Endothelial cell of umbilical vein (primary cell): ENCODE measurements around the gene EIF4A3. TPM values are rescaled to one million over a fixed set of nuclear protein-coding genes. Genes with fewer than 3 reads are reported as not detected.

ENCODE experiments used
- BruUV-seq: library from RNA; stranded (reverse); fragments of 400-500 nt; replicated peaks from 2 replicates; lab custom pipeline; 2021; lab: Mats Ljungman, UMichigan
- CTCF ChIA-PET: fragments of 300-600, 350-600 bp; sonication (Branson Sonifier 250); formaldehyde crosslinking; loops from one replicate; lab custom pipeline; 2021; ENCODE audit warnings: antibody characterized with exemption, inconsistent platforms; lab: Charles Lee
- POLR2A ChIA-PET: fragments of 300-600, 350-600 bp; sonication (Branson Sonifier 250); formaldehyde crosslinking; loops from one replicate; lab custom pipeline; 2021; ENCODE audit warnings: antibody characterized with exemption, inconsistent platforms; lab: Charles Lee
- DNase-seq: peaks from one replicate; pipeline ENCODE4 v3.0.0-alpha.2; 2011; ENCODE audit warnings: low read depth, low spot score
- FAIRE-seq: peaks from 2 replicates; lab custom pipeline; 2011; peaks lifted over from hg19 to GRCh38; lab: Jason Lieb, UNC
- H2AFZ ChIP-seq: 2 replicates; pipeline ENCODE4 v1.6.0; 2012; ENCODE audit warnings: low read depth, low read length, control low read depth, inconsistent platforms
- H3K27ac ChIP-seq: 2 replicates; pipeline ENCODE4 v1.5.1; 2011; ENCODE audit warnings: low read depth, mild to moderate bottlenecking, control low read depth, low read length, moderate library complexity; ENCODE audit not compliant: insufficient read depth
- H3K27me3 ChIP-seq, 2 experiments: 2 replicates each; pipeline versions ENCODE4 v1.6.0 to v1.6.1; 2011; ENCODE audit warnings: low read length in 2 of 2, mixed read lengths in 1 of 2; ENCODE audit not compliant: control insufficient read depth in 2 of 2, insufficient read depth in 2 of 2
- H3K36me3 ChIP-seq, 2 experiments: 2 replicates in 1 of 2; 3 replicates in 1 of 2; pipeline ENCODE4 v1.5.1; 2011; ENCODE audit warnings: low read length in 2 of 2, mild to moderate bottlenecking in 1 of 2, moderate library complexity in 1 of 2; ENCODE audit not compliant: control insufficient read depth in 2 of 2, insufficient read depth in 2 of 2; ENCODE audit errors: extremely low read depth in 1 of 2
- H3K4me1 ChIP-seq: 3 replicates; pipeline ENCODE4 v1.5.1; 2011; ENCODE audit warnings: mild to moderate bottlenecking, low read length; ENCODE audit not compliant: control insufficient read depth, insufficient read depth; ENCODE audit errors: extremely low read depth
- H3K4me2 ChIP-seq: 2 replicates; pipeline ENCODE4 v1.6.1; 2011; ENCODE audit warnings: low read length, control low read depth, mixed read lengths; ENCODE audit not compliant: insufficient read depth
- H3K4me3 ChIP-seq, 3 experiments: fragments of 200-600 bp in 1 of 3; sonication (generic), shearing (Covaris generic) in 1 of 3; replicated peaks in 1 of 3; 2 replicates each; pipeline ENCODE4 v1.5.1; 2011 to 2016; ENCODE audit warnings: control low read depth in 3 of 3, low read length in 3 of 3, mild to moderate bottlenecking in 2 of 3, inconsistent platforms in 1 of 3, low read depth in 1 of 3, moderate library complexity in 1 of 3; ENCODE audit not compliant: insufficient read depth in 1 of 3
- H3K79me2 ChIP-seq: 2 replicates; pipeline ENCODE4 v1.6.0; 2012; ENCODE audit warnings: low read length, inconsistent platforms; ENCODE audit not compliant: control insufficient read depth, insufficient read depth
- H3K9ac ChIP-seq: replicated peaks from 2 replicates; pipeline ENCODE3; 2011; ENCODE audit warnings: low read length, control low read depth; ENCODE audit not compliant: insufficient read depth; ENCODE audit errors: extremely low read depth
- H3K9me1 ChIP-seq: replicated peaks from 3 replicates; pipeline ENCODE4 v1.6.0; 2011; ENCODE audit warnings: mild to moderate bottlenecking, low read length; ENCODE audit not compliant: control insufficient read depth, insufficient read depth; ENCODE audit errors: extremely low read depth
- H3K9me3 ChIP-seq: replicated peaks from 2 replicates; pipeline ENCODE4 v1.5.1; 2012; ENCODE audit warnings: low read length, inconsistent platforms; ENCODE audit not compliant: control insufficient read depth, insufficient read depth
- H4K20me1 ChIP-seq: replicated peaks from 2 replicates; pipeline ENCODE3; 2011; ENCODE audit warnings: mild to moderate bottlenecking, low read length; ENCODE audit not compliant: control insufficient read depth, insufficient read depth; ENCODE audit errors: extremely low read depth
- EZH2 ChIP-seq: IDR thresholded peaks from 2 replicates; pipeline ENCODE4 v1.6.1; 2012; ENCODE audit warnings: borderline replicate concordance, low read depth, mild to moderate bottlenecking, moderate library complexity, low read length, inconsistent platforms; ENCODE audit not compliant: severe bottlenecking
- FOS ChIP-seq: IDR thresholded peaks from 2 replicates; pipeline ENCODE4 v1.6.1; 2011; ENCODE audit warnings: mild to moderate bottlenecking, low read length, moderate library complexity, borderline replicate concordance; ENCODE audit not compliant: insufficient read depth
- POLR2A ChIP-seq: IDR thresholded peaks from 2 replicates; pipeline ENCODE4 v1.6.1; 2012; ENCODE audit warnings: low read depth, mild to moderate bottlenecking, control low read depth, low read length
- POLR2AphosphoS5 ChIP-seq: IDR thresholded peaks from 2 replicates; pipeline ENCODE4 v1.6.1; 2012; ENCODE audit warnings: low read depth, mild to moderate bottlenecking, control low read depth, low read length, moderate library complexity; ENCODE audit not compliant: insufficient read depth
- dilution Hi-C: fragments of 300-500 bp; cut with MboI; formaldehyde crosslinking; loops from one replicate; pipeline ENCODE4 v1.15.0; 2019; ENCODE audit warnings: low sequenced_read_pairs; ENCODE audit not compliant: extremely low pct_ligation_motif_present
- intact Hi-C: fragments of 100-400 bp; cut with micrococcal nuclease; formaldehyde crosslinking; loops from one replicate; pipeline ENCODE4 v1.10.0; 2022
- polyA plus RNA-seq, 4 experiments: library from polyadenylated mRNA; depleted of rRNA in 3 of 4; stranded (reverse) in 3 of 4; unstranded in 1 of 4; fragments of >200 nt; gene quantifications; 2 replicates each; pipeline versions ENCODE4 v1.2.1 to v1.2.3, GENCODE V29; 2011 to 2012; ENCODE audit warnings: missing spikeins in 1 of 4
- total RNA-seq: library from RNA; stranded (reverse); gene quantifications from 2 replicates; pipeline ENCODE4 v1.2.3, GENCODE V29; 2021
- TF ChIP-seq, protein P1 (sequence below): IDR thresholded peaks from 2 replicates; pipeline ENCODE4 v1.6.1; 2011; ENCODE audit not compliant: insufficient read depth, insufficient read length
- TF ChIP-seq, protein P2 (sequence below), 2 donors: IDR thresholded peaks; 1 replicate in 1 of 2; 2 replicates in 1 of 2; pipeline ENCODE4 v1.5.1; 2011; ENCODE audit warnings: low read length in 2 of 2, mild to moderate bottlenecking in 2 of 2, moderate library complexity in 2 of 2, control low read depth in 1 of 2, inconsistent platforms in 1 of 2, low read depth in 1 of 2; ENCODE audit not compliant: insufficient read depth in 1 of 2; ENCODE audit errors: extremely low read depth in 1 of 2

The EIF4A3 gene
- total and polyA plus RNA-seq, 2 donors (not counting 3 experiments of a cell fraction or from before 2014, with no cell fraction given), result 90.4 to 94.5 TPM

DNA sequence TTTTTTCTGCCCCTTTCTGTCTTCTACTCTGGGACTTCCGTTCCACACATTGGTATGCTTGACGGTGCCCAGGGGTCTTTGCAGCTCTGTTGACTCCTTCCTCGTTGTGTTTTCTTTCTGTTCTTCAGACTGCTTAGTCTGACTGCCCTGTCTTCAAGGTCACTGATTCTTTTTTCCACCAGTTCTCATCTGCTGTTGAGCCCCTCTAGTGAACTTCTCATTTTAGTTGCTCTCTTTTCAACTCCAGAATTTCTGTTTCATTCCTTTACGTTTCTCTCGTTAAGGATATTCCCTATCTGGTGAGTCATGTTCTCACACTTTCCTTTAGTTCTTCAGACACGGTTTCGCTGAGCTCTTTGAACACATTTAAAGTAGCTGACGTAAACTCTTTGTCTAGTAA, 31.8 kb downstream of the EIF4A3 start:
- Histone ChIP-seq H3K27ac (no peak overlapping the region), H3K4me2 (no peak overlapping the region), H3K9me1 (no peaks in the 10 kb centered on the region), H3K27me3 (no peaks in the 10 kb centered on the region), H3K36me3 (no peaks in the 10 kb centered on the region), H3K79me2 (no peaks in the 10 kb centered on the region), H3K4me1 (no peaks in the 10 kb centered on the region), H3K9ac (no peak overlapping the region), H3K4me3 (no peak overlapping the region), H4K20me1 (no peaks in the 10 kb centered on the region), H3K9me3 (no peaks in the 10 kb centered on the region), H2AFZ (no peak overlapping the region)
- DNase-seq, result no peak
- no peak for FAIRE-seq
- TF ChIP-seq POLR2A (no peak), EZH2 (no peak), POLR2AphosphoS5 (no peak), FOS (no peak)
- TF ChIP-seq, protein P1, sequence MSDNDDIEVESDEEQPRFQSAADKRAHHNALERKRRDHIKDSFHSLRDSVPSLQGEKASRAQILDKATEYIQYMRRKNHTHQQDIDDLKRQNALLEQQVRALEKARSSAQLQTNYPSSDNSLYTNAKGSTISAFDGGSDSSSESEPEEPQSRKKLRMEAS, result no peak
- TF ChIP-seq, protein P2, sequence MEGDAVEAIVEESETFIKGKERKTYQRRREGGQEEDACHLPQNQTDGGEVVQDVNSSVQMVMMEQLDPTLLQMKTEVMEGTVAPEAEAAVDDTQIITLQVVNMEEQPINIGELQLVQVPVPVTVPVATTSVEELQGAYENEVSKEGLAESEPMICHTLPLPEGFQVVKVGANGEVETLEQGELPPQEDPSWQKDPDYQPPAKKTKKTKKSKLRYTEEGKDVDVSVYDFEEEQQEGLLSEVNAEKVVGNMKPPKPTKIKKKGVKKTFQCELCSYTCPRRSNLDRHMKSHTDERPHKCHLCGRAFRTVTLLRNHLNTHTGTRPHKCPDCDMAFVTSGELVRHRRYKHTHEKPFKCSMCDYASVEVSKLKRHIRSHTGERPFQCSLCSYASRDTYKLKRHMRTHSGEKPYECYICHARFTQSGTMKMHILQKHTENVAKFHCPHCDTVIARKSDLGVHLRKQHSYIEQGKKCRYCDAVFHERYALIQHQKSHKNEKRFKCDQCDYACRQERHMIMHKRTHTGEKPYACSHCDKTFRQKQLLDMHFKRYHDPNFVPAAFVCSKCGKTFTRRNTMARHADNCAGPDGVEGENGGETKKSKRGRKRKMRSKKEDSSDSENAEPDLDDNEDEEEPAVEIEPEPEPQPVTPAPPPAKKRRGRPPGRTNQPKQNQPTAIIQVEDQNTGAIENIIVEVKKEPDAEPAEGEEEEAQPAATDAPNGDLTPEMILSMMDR (IDR thresholded peaks at IDR 0.05; ENCODE audit: extremely low read depth in 1 of 2, insufficient read depth in 1 of 2, low read depth in 1 of 2, low read length in 2 of 2), result no peak
- ChIA-PET POLR2A (no interaction called here), CTCF (interaction anchor here (1.2 to 2.6 kb wide), 3 partner anchors 9 to 14 kb away, joined by 5 to 15 read pairs (median 14); partner anchors contain the start of gene GAA)
- no TSS peak for BruUV-seq
- intact Hi-C loops, result no loop called here
- dilution Hi-C loops, result no loop called here
